ENCODE results near the gene TTC13.
"Not testable (repeated sequence)": the region's sequence is repeated elsewhere in the genome, so short reads cannot be mapped to it uniquely, and the experiment has no call there.

The TTC13 gene

GRCh38 chr1:230978491-230979388 lies at the start of gene TTC13, which contains the start of gene ARV1:
TTC13 (minus strand) TSS chr1:230978861; CDS start chr1:230978830, 31 bp downstream.
ARV1 (plus strand) TSS chr1:230979094; CDS start chr1:230979106, 12 bp downstream.
- H3K9ac ChIP-seq (ENCODE audit: low read depth in 1 of 2, low read length in 2 of 2): peak within 1 kb of the TSS; percentile 81 to 82
- peaks cover 6 to 14% of the 10 kb centered on the region in 2 donors for H3K36me3 ChIP-seq (ENCODE audit: control insufficient read depth in 2 of 2, insufficient read depth in 2 of 2, low read length in 2 of 2)
- H3K4me1 ChIP-seq (ENCODE audit: control insufficient read depth in 2 of 2, insufficient read depth in 2 of 2, low read length in 2 of 2): peaks cover 13 to 26% of the 10 kb centered on the region in 2 donors
- H3K4me3 ChIP-seq (ENCODE audit: low read length in 2 of 2): peak within 1 kb of the TSS; percentile 95
- H3K27me3 ChIP-seq (ENCODE audit: control insufficient read depth in 2 of 2, insufficient read depth in 2 of 2, low read length in 2 of 2): no peaks in the 10 kb centered on the region
- peak within 1 kb of the TSS; percentile 74 to 83 for H3K27ac ChIP-seq (ENCODE audit: low read depth in 2 of 2, low read length in 2 of 2)
- no peaks in the 10 kb centered on the region for H3K9me3 ChIP-seq (ENCODE audit: control insufficient read depth in 2 of 2, low read length in 2 of 2)

- no peak overlapping the region for H3K27ac ChIP-seq (ENCODE audit: low read depth in 2 of 2, low read length in 2 of 2)
- no peaks in the 10 kb centered on the region for H3K36me3 ChIP-seq (ENCODE audit: control insufficient read depth in 2 of 2, insufficient read depth in 2 of 2, low read length in 2 of 2)
Measured at GRCh38 chr1:231027971-231028370, 49.3 kb upstream of the TTC13 start.

GRCh38 chr1:231027136-231027925 lies 48.7 kb upstream of the TTC13 start:
- H3K27me3 ChIP-seq (ENCODE audit: control insufficient read depth in 2 of 2, insufficient read depth in 2 of 2, low read length in 2 of 2): no peaks in the 10 kb centered on the region
- no peaks in the 10 kb centered on the region for H3K9me3 ChIP-seq (ENCODE audit: control insufficient read depth in 2 of 2, low read length in 2 of 2)
- H3K27ac ChIP-seq (ENCODE audit: low read depth in 2 of 2, low read length in 2 of 2): no peak overlapping the region
- no peak overlapping the region for H3K4me3 ChIP-seq (ENCODE audit: low read length in 2 of 2)
- no peaks in the 10 kb centered on the region for H3K4me1 ChIP-seq (ENCODE audit: control insufficient read depth in 2 of 2, insufficient read depth in 2 of 2, low read length in 2 of 2)
- no peak overlapping the region for H3K9ac ChIP-seq (ENCODE audit: low read depth in 1 of 2, low read length in 2 of 2)
- H3K36me3 ChIP-seq (ENCODE audit: control insufficient read depth in 2 of 2, insufficient read depth in 2 of 2, low read length in 2 of 2): no peaks in the 10 kb centered on the region

More at GRCh38 chr1:231027971-231028370, 49.3 kb upstream of the TTC13 start:
- no peaks in the 10 kb centered on the region for H3K27me3 ChIP-seq (ENCODE audit: control insufficient read depth in 2 of 2, insufficient read depth in 2 of 2, low read length in 2 of 2)
- H3K4me3 ChIP-seq (ENCODE audit: low read length in 2 of 2): no peak overlapping the region
- no peaks in the 10 kb centered on the region for H3K4me1 ChIP-seq (ENCODE audit: control insufficient read depth in 2 of 2, insufficient read depth in 2 of 2, low read length in 2 of 2)
- no peaks in the 10 kb centered on the region for H3K9me3 ChIP-seq (ENCODE audit: control insufficient read depth in 2 of 2, low read length in 2 of 2)
- no peak overlapping the region for H3K9ac ChIP-seq (ENCODE audit: low read depth in 1 of 2, low read length in 2 of 2)

GRCh38 chr1:231026576-231026975 lies 47.9 kb upstream of the TTC13 start:
- no peaks in the 10 kb centered on the region for H3K4me1 ChIP-seq (ENCODE audit: control insufficient read depth in 2 of 2, insufficient read depth in 2 of 2, low read length in 2 of 2)
- no peaks in the 10 kb centered on the region for H3K27me3 ChIP-seq (ENCODE audit: control insufficient read depth in 2 of 2, insufficient read depth in 2 of 2, low read length in 2 of 2)
- H3K9ac ChIP-seq (ENCODE audit: low read depth in 1 of 2, low read length in 2 of 2): no peak overlapping the region
- no peak overlapping the region for H3K27ac ChIP-seq (ENCODE audit: low read depth in 2 of 2, low read length in 2 of 2)
- H3K9me3 ChIP-seq (ENCODE audit: control insufficient read depth in 2 of 2, low read length in 2 of 2): no peaks in the 10 kb centered on the region
- H3K36me3 ChIP-seq (ENCODE audit: control insufficient read depth in 2 of 2, insufficient read depth in 2 of 2, low read length in 2 of 2): no peaks in the 10 kb centered on the region
- no peak overlapping the region for H3K4me3 ChIP-seq (ENCODE audit: low read length in 2 of 2)

- H3K9ac ChIP-seq (ENCODE audit: low read depth in 1 of 2, low read length in 2 of 2): no peak overlapping the region
- H3K27me3 ChIP-seq (ENCODE audit: control insufficient read depth in 2 of 2, insufficient read depth in 2 of 2, low read length in 2 of 2): no peaks in the 10 kb centered on the region
- no peak overlapping the region for H3K27ac ChIP-seq (ENCODE audit: low read depth in 2 of 2, low read length in 2 of 2)
- no peaks in the 10 kb centered on the region for H3K4me1 ChIP-seq (ENCODE audit: control insufficient read depth in 2 of 2, insufficient read depth in 2 of 2, low read length in 2 of 2)
- no peak overlapping the region for H3K4me3 ChIP-seq (ENCODE audit: low read length in 2 of 2)
- no peaks in the 10 kb centered on the region for H3K9me3 ChIP-seq (ENCODE audit: control insufficient read depth in 2 of 2, low read length in 2 of 2)
- H3K36me3 ChIP-seq (ENCODE audit: control insufficient read depth in 2 of 2, insufficient read depth in 2 of 2, low read length in 2 of 2): no peaks in the 10 kb centered on the region
Measured at GRCh38 chr1:231023150-231023549, 44.5 kb upstream of the TTC13 start.

- not testable (repeated sequence) for H3K4me3 ChIP-seq (ENCODE audit: low read length in 2 of 2); H3K9ac ChIP-seq (ENCODE audit: low read depth in 1 of 2, low read length in 2 of 2); H3K27me3 ChIP-seq (ENCODE audit: control insufficient read depth in 2 of 2, insufficient read depth in 2 of 2, low read length in 2 of 2); H3K36me3 ChIP-seq (ENCODE audit: control insufficient read depth in 2 of 2, insufficient read depth in 2 of 2, low read length in 2 of 2); H3K27ac ChIP-seq (ENCODE audit: low read depth in 2 of 2, low read length in 2 of 2); H3K4me1 ChIP-seq (ENCODE audit: control insufficient read depth in 2 of 2, insufficient read depth in 2 of 2, low read length in 2 of 2); H3K9me3 ChIP-seq (ENCODE audit: control insufficient read depth in 2 of 2, low read length in 2 of 2)
Measured at GRCh38 chr1:231022543-231022942, 43.9 kb upstream of the TTC13 start.

GRCh38 chr1:231021540-231022031 lies 42.9 kb upstream of the TTC13 start:
- Histone ChIP-seq H3K27me3 (ENCODE audit: control insufficient read depth in 2 of 2, insufficient read depth in 2 of 2, low read length in 2 of 2) (no peaks in the 10 kb centered on the region), H3K36me3 (ENCODE audit: control insufficient read depth in 2 of 2, insufficient read depth in 2 of 2, low read length in 2 of 2) (no peaks in the 10 kb centered on the region), H3K27ac (ENCODE audit: low read depth in 2 of 2, low read length in 2 of 2) (no peak overlapping the region), H3K9ac (ENCODE audit: low read depth in 1 of 2, low read length in 2 of 2) (no peak overlapping the region), H3K4me3 (ENCODE audit: low read length in 2 of 2) (no peak overlapping the region), H3K4me1 (ENCODE audit: control insufficient read depth in 2 of 2, insufficient read depth in 2 of 2, low read length in 2 of 2) (no peaks in the 10 kb centered on the region), H3K9me3 (ENCODE audit: control insufficient read depth in 2 of 2, low read length in 2 of 2) (no peaks in the 10 kb centered on the region)

GRCh38 chr1:231020816-231021215 lies 42.2 kb upstream of the TTC13 start:
- Histone ChIP-seq H3K4me3 (ENCODE audit: low read length in 2 of 2) (no peak overlapping the region), H3K27ac (ENCODE audit: low read depth in 2 of 2, low read length in 2 of 2) (peak overlapping the region; percentile 20 to 43)

GRCh38 chr1:231020139-231020601 lies 41.5 kb upstream of the TTC13 start:
- H3K9me3 ChIP-seq (ENCODE audit: control insufficient read depth in 2 of 2, low read length in 2 of 2): no peaks in the 10 kb centered on the region
- no peak overlapping the region for H3K9ac ChIP-seq (ENCODE audit: low read depth in 1 of 2, low read length in 2 of 2)
- no peaks in the 10 kb centered on the region for H3K27me3 ChIP-seq (ENCODE audit: control insufficient read depth in 2 of 2, insufficient read depth in 2 of 2, low read length in 2 of 2)
- H3K36me3 ChIP-seq (ENCODE audit: control insufficient read depth in 2 of 2, insufficient read depth in 2 of 2, low read length in 2 of 2): no peaks in the 10 kb centered on the region
- no peak overlapping the region for H3K4me3 ChIP-seq (ENCODE audit: low read length in 2 of 2)
- peak overlapping the region; percentile 20 to 43 for H3K27ac ChIP-seq (ENCODE audit: low read depth in 2 of 2, low read length in 2 of 2)
- H3K4me1 ChIP-seq (ENCODE audit: control insufficient read depth in 2 of 2, insufficient read depth in 2 of 2, low read length in 2 of 2): no peaks in the 10 kb centered on the region

More at GRCh38 chr1:231020816-231021215, 42.2 kb upstream of the TTC13 start:
- Histone ChIP-seq H3K36me3 (ENCODE audit: control insufficient read depth in 2 of 2, insufficient read depth in 2 of 2, low read length in 2 of 2) (no peaks in the 10 kb centered on the region), H3K4me1 (ENCODE audit: control insufficient read depth in 2 of 2, insufficient read depth in 2 of 2, low read length in 2 of 2) (no peaks in the 10 kb centered on the region), H3K27me3 (ENCODE audit: control insufficient read depth in 2 of 2, insufficient read depth in 2 of 2, low read length in 2 of 2) (no peaks in the 10 kb centered on the region), H3K9me3 (ENCODE audit: control insufficient read depth in 2 of 2, low read length in 2 of 2) (no peaks in the 10 kb centered on the region), H3K9ac (ENCODE audit: low read depth in 1 of 2, low read length in 2 of 2) (no peak overlapping the region)

- no peak overlapping the region for H3K27ac ChIP-seq (ENCODE audit: low read depth in 2 of 2, low read length in 2 of 2)
- no peak overlapping the region for H3K9ac ChIP-seq (ENCODE audit: low read depth in 1 of 2, low read length in 2 of 2)
- no peaks in the 10 kb centered on the region for H3K27me3 ChIP-seq (ENCODE audit: control insufficient read depth in 2 of 2, insufficient read depth in 2 of 2, low read length in 2 of 2)
- no peaks in the 10 kb centered on the region for H3K36me3 ChIP-seq (ENCODE audit: control insufficient read depth in 2 of 2, insufficient read depth in 2 of 2, low read length in 2 of 2)
- H3K9me3 ChIP-seq (ENCODE audit: control insufficient read depth in 2 of 2, low read length in 2 of 2): no peaks in the 10 kb centered on the region
- H3K4me3 ChIP-seq (ENCODE audit: low read length in 2 of 2): no peak overlapping the region
- H3K4me1 ChIP-seq (ENCODE audit: control insufficient read depth in 2 of 2, insufficient read depth in 2 of 2, low read length in 2 of 2): no peaks in the 10 kb centered on the region
Measured at GRCh38 chr1:231019711-231020110, 41.0 kb upstream of the TTC13 start.

Data from mucosa of rectum (tissue), 2 donors.